Measurements from ENCODE around the gene IQSEC3.
A peak's percentile ranks its signal among the peaks of the same experiment; 100 is the strongest.

IQSEC3 gene

GRCh38 chr12:219891-220352 lies 153.4 kb downstream of the IQSEC3 start:
- peak; percentile 72 for ATAC-seq (ENCODE audit: low read depth)

GRCh38 chr12:220491-220890 lies 153.9 kb downstream of the IQSEC3 start:
- TF ChIP-seq, protein P1, sequence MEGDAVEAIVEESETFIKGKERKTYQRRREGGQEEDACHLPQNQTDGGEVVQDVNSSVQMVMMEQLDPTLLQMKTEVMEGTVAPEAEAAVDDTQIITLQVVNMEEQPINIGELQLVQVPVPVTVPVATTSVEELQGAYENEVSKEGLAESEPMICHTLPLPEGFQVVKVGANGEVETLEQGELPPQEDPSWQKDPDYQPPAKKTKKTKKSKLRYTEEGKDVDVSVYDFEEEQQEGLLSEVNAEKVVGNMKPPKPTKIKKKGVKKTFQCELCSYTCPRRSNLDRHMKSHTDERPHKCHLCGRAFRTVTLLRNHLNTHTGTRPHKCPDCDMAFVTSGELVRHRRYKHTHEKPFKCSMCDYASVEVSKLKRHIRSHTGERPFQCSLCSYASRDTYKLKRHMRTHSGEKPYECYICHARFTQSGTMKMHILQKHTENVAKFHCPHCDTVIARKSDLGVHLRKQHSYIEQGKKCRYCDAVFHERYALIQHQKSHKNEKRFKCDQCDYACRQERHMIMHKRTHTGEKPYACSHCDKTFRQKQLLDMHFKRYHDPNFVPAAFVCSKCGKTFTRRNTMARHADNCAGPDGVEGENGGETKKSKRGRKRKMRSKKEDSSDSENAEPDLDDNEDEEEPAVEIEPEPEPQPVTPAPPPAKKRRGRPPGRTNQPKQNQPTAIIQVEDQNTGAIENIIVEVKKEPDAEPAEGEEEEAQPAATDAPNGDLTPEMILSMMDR (IDR thresholded peaks at IDR 0.05; ENCODE audit: poor library complexity, severe bottlenecking), result no peak
- Histone ChIP-seq H3K4me3 (ENCODE audit: severe bottlenecking) (no peak overlapping the region), H3K4me1 (ENCODE audit: insufficient read depth, poor library complexity, severe bottlenecking) (no peaks in the 10 kb centered on the region), H3K27me3 (ENCODE audit: insufficient read depth, poor library complexity, severe bottlenecking) (no peaks in the 10 kb centered on the region), H3K36me3 (ENCODE audit: low read depth) (no peaks in the 10 kb centered on the region), H3K27ac (ENCODE audit: poor library complexity, severe bottlenecking) (no peak overlapping the region), H3K9me3 (ENCODE audit: severe bottlenecking) (no peaks in the 10 kb centered on the region)
- DNase-seq (ENCODE audit: low spot score) (no peak), ATAC-seq (ENCODE audit: low read depth) (no peak)

More at GRCh38 chr12:219891-220352, 153.4 kb downstream of the IQSEC3 start:
- no peak overlapping the region for H3K27ac ChIP-seq (ENCODE audit: poor library complexity, severe bottlenecking)
- DNase-seq (ENCODE audit: low spot score), result no peak
- H3K36me3 ChIP-seq (ENCODE audit: low read depth), result no peaks in the 10 kb centered on the region
- TF ChIP-seq, protein P1 (IDR thresholded peaks at IDR 0.05; ENCODE audit: poor library complexity, severe bottlenecking), result peak; percentile 29
- no peak overlapping the region for H3K4me3 ChIP-seq (ENCODE audit: severe bottlenecking)
- no peaks in the 10 kb centered on the region for H3K27me3 ChIP-seq (ENCODE audit: insufficient read depth, poor library complexity, severe bottlenecking)
- H3K9me3 ChIP-seq (ENCODE audit: severe bottlenecking), result no peaks in the 10 kb centered on the region
- no peaks in the 10 kb centered on the region for H3K4me1 ChIP-seq (ENCODE audit: insufficient read depth, poor library complexity, severe bottlenecking)

DNA sequence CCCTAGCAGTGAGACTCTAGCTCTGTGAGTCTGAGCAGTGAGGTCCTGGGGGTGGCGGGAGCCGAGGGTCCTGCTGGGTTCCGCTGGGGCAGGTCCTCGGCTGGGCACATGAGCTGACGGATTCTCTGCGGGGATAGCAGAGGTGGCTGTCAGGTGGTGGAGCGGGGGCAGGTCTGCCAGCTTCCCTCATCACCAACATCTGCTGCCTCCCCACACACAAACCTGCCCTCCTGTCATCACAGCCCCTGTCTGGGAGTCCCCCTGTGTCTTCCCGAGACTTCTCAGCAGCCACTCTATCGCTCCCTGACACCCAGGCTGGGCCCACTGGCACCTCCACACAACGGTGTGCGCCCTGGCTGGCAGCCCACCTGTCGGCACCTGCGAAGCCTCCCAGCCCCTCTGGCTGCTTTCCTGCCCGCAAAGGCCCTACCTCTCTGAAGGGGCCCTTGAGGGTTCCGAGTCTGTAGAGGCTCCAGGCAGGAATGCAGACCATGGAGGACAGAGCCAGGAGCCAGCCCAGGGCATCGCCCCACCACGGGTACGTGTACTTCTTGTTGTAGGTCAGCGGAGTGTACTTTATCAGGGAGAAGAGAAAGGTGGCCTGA lies 154.5 kb downstream of the IQSEC3 start:
- DNase-seq (ENCODE audit: low spot score), result no peak
- Histone ChIP-seq H3K4me1 (ENCODE audit: insufficient read depth, poor library complexity, severe bottlenecking) (no peaks in the 10 kb centered on the region), H3K9me3 (ENCODE audit: severe bottlenecking) (no peaks in the 10 kb centered on the region), H3K27me3 (ENCODE audit: insufficient read depth, poor library complexity, severe bottlenecking) (no peaks in the 10 kb centered on the region), H3K4me3 (ENCODE audit: severe bottlenecking) (no peak overlapping the region), H3K36me3 (ENCODE audit: low read depth) (no peaks in the 10 kb centered on the region), H3K27ac (ENCODE audit: poor library complexity, severe bottlenecking) (no peak overlapping the region)
- TF ChIP-seq, protein P1 (IDR thresholded peaks at IDR 0.05; ENCODE audit: poor library complexity, severe bottlenecking), result no peak
- no peak for ATAC-seq (ENCODE audit: low read depth)

DNA sequence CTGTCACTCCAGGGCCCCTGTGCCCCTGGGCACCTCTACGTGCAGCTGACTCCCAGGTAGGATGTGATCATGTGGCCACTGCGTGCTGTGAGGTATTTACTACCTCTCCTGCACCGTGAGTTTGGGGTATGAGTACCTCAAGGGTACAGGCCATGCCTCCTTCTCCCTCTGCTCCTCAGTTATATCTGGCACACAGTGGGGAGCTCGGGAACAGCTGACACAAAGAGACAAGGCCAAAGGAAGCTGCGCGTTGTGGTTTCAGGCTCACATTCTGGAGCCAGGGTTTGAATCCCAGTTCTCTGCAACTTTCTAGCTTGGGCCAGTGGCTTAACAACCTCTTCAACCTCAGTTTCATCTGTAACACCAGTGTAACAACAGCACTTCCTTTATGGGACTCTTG lies 155.2 kb downstream of the IQSEC3 start:
- TF ChIP-seq, protein P1 (IDR thresholded peaks at IDR 0.05; ENCODE audit: poor library complexity, severe bottlenecking), result no peak
- no peak for ATAC-seq (ENCODE audit: low read depth)
- Histone ChIP-seq H3K9me3 (ENCODE audit: severe bottlenecking) (no peaks in the 10 kb centered on the region), H3K36me3 (ENCODE audit: low read depth) (no peaks in the 10 kb centered on the region), H3K27ac (ENCODE audit: poor library complexity, severe bottlenecking) (no peak overlapping the region), H3K27me3 (ENCODE audit: insufficient read depth, poor library complexity, severe bottlenecking) (no peaks in the 10 kb centered on the region), H3K4me1 (ENCODE audit: insufficient read depth, poor library complexity, severe bottlenecking) (no peaks in the 10 kb centered on the region), H3K4me3 (ENCODE audit: severe bottlenecking) (no peak overlapping the region)
- DNase-seq (ENCODE audit: low spot score), result no peak

DNA sequence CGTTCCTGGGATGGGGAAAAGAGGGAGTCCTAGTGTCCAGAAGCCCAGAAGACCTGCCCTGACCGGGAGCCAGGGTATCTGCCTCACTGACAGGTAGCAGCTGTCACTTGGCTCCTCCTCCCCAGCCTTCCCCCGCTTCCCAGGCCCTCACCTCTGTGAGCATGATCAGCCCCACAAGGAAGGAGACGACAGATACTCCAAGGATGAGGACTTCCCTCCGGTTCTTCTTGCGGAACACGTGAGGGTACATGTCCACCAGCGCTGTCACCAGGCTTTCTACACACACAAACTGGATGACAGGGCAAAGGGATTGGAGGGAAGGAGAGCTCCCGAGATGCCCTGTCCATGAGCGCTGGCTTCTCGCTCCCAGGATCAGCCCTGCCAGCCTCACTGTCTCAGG lies 157.3 kb downstream of the IQSEC3 start:
- peaks cover 14% of the 10 kb centered on the region for H3K27me3 ChIP-seq (ENCODE audit: insufficient read depth, poor library complexity, severe bottlenecking)
- DNase-seq (ENCODE audit: low spot score) (no peak), ATAC-seq (ENCODE audit: low read depth) (no peak)
- H3K4me1 ChIP-seq (ENCODE audit: insufficient read depth, poor library complexity, severe bottlenecking), result no peaks in the 10 kb centered on the region
- H3K4me3 ChIP-seq (ENCODE audit: severe bottlenecking), result no peak overlapping the region
- H3K27ac ChIP-seq (ENCODE audit: poor library complexity, severe bottlenecking), result no peak overlapping the region
- H3K36me3 ChIP-seq (ENCODE audit: low read depth), result no peaks in the 10 kb centered on the region
- H3K9me3 ChIP-seq (ENCODE audit: severe bottlenecking), result no peaks in the 10 kb centered on the region
- TF ChIP-seq, protein P1 (IDR thresholded peaks at IDR 0.05; ENCODE audit: poor library complexity, severe bottlenecking), result no peak

Data from RWPE2 (cell line).